GM23338 (cell line): ENCODE data around the gene NAE1. TPM values are rescaled to one million over a fixed set of nuclear protein-coding genes. Genes with fewer than 3 reads are reported as not detected.

Experiments used
- ATAC-seq: fragments of 200-7000 bp; cut with Tn5 transposase; 3 replicates; pipeline ENCODE4 v1.9.1; 2020
- DNase-seq: peaks from one replicate; pipeline ENCODE4 v3.0.0-alpha.2; 2015; ENCODE audit warnings: low spot score
- H2AFZ ChIP-seq: fragments of 200-600 bp; sonication (generic); 2 replicates; pipeline ENCODE4 v1.8.0; 2016; ENCODE audit warnings: antibody characterized with exemption, mild to moderate bottlenecking, moderate library complexity
- H3F3A ChIP-seq: fragments of 200-600 bp; sonication (generic); replicated peaks from 2 replicates; pipeline ENCODE4 v1.8.0; 2017; ENCODE audit warnings: antibody characterized with exemption, mixed run types, low read depth
- H3K27ac ChIP-seq: fragments of 200-600 bp; sonication (generic); 2 replicates; pipeline ENCODE4 v1.6.1; 2016; ENCODE audit warnings: low read depth
- H3K27me3 ChIP-seq: fragments of 200-600 bp; sonication (generic); 2 replicates; pipeline ENCODE4 v1.8.0; 2016; ENCODE audit warnings: mild to moderate bottlenecking, mixed run types, moderate library complexity; ENCODE audit not compliant: insufficient read depth
- H3K36me3 ChIP-seq: fragments of 200-600 bp; sonication (generic); 2 replicates; pipeline ENCODE4 v1.8.0; 2016; ENCODE audit warnings: mild to moderate bottlenecking; ENCODE audit not compliant: insufficient read depth
- H3K4me1 ChIP-seq: fragments of 200-600 bp; sonication (generic); 2 replicates; pipeline ENCODE4 v1.8.0; 2016; ENCODE audit warnings: mild to moderate bottlenecking, moderate library complexity; ENCODE audit not compliant: insufficient read depth
- H3K4me2 ChIP-seq: fragments of 200-600 bp; sonication (generic); 2 replicates; pipeline ENCODE4 v1.7.1; 2017; ENCODE audit warnings: mixed run types
- H3K4me3 ChIP-seq: fragments of 200-600 bp; sonication (generic); 2 replicates; pipeline ENCODE4 v1.6.1; 2016; ENCODE audit warnings: mixed run types
- H3K79me2 ChIP-seq: fragments of 200-600 bp; sonication (generic); replicated peaks from 2 replicates; pipeline ENCODE4 v1.8.0; 2017; ENCODE audit warnings: mild to moderate bottlenecking; ENCODE audit not compliant: insufficient read depth
- H3K9me2 ChIP-seq: fragments of 200-600 bp; sonication (generic); 2 replicates; pipeline ENCODE4 v1.8.0; 2017; ENCODE audit not compliant: insufficient read depth
- H4K20me1 ChIP-seq: fragments of 200-600 bp; sonication (generic); replicated peaks from 2 replicates; pipeline ENCODE4 v1.8.0; 2017; ENCODE audit warnings: mild to moderate bottlenecking; ENCODE audit not compliant: insufficient read depth
- H3K27ac Mint-ChIP-seq: 2 replicates; pipeline ENCODE4 v1.8.0; 2020; ENCODE audit warnings: inconsistent platforms, mild to moderate bottlenecking, moderate library complexity, mixed read lengths
- H3K27me3 Mint-ChIP-seq: 3 replicates; pipeline ENCODE4 v1.8.0; 2022; ENCODE audit warnings: low read depth, mild to moderate bottlenecking, moderate library complexity, mixed read lengths, inconsistent platforms; ENCODE audit not compliant: insufficient read depth, poor library complexity
- H3K36me3 Mint-ChIP-seq: 3 replicates; pipeline ENCODE4 v1.8.0; 2021; ENCODE audit warnings: low read depth, mild to moderate bottlenecking, inconsistent platforms, moderate library complexity, mixed read lengths
- H3K4me1 Mint-ChIP-seq: 3 replicates; pipeline ENCODE4 v1.8.0; 2020; ENCODE audit warnings: mild to moderate bottlenecking, inconsistent platforms, mixed read lengths
- H3K4me3 Mint-ChIP-seq: 3 replicates; pipeline ENCODE4 v1.8.0; 2021; ENCODE audit warnings: moderate library complexity, mild to moderate bottlenecking, inconsistent platforms, mixed read lengths
- H3K9me3 Mint-ChIP-seq: 3 replicates; pipeline ENCODE4 v1.8.0; 2020; ENCODE audit warnings: moderate library complexity, mild to moderate bottlenecking, inconsistent platforms, mixed read lengths
- CREB1 ChIP-seq: fragments of 250-450 bp; sonication (Bioruptor Pico); IDR thresholded peaks from 2 replicates; pipeline ENCODE4 v1.5.0; 2020; ENCODE audit warnings: low read depth, mild to moderate bottlenecking, moderate library complexity
- CTCF ChIP-seq, 2 experiments: fragments of 200-600 bp in 1 of 2; sonication (generic) in 1 of 2; conservative IDR thresholded peaks; 2 replicates each; pipeline versions ENCODE4 v1.5.1 to v1.6.1; 2016 to 2017; ENCODE audit warnings: antibody characterized with exemption in 2 of 2, low read depth in 2 of 2, mild to moderate bottlenecking in 2 of 2, moderate library complexity in 1 of 2
- ETS1 ChIP-seq: IDR thresholded peaks from 2 replicates; pipeline ENCODE4 v1.6.1; 2016; ENCODE audit warnings: antibody characterized with exemption
- EZH2 ChIP-seq: fragments of 200-600 bp; sonication (generic); IDR thresholded peaks from one replicate; pipeline ENCODE4 v1.8.0; 2017; ENCODE audit warnings: antibody characterized with exemption, mild to moderate bottlenecking, low read depth; ENCODE audit not compliant: unreplicated experiment
- EZH2phosphoT487 ChIP-seq: fragments of 200-600 bp; sonication (generic); IDR thresholded peaks from one replicate; pipeline ENCODE4 v1.8.1; 2018; ENCODE audit warnings: antibody characterized with exemption; ENCODE audit not compliant: unreplicated experiment
- JUNB ChIP-seq: IDR thresholded peaks from one replicate; pipeline ENCODE4 v1.6.1; 2016; ENCODE audit warnings: antibody characterized with exemption; ENCODE audit not compliant: unreplicated experiment
- REST ChIP-seq: IDR thresholded peaks from one replicate; pipeline ENCODE4 v1.6.1; 2018; ENCODE audit warnings: antibody characterized with exemption; ENCODE audit not compliant: unreplicated experiment
- STAT1 ChIP-seq: IDR thresholded peaks from one replicate; pipeline ENCODE4 v1.6.1; 2016; ENCODE audit warnings: antibody characterized with exemption; ENCODE audit not compliant: unreplicated experiment
- ZNF331 ChIP-seq: fragments of 250-450 bp; sonication (Bioruptor Pico); IDR thresholded peaks from 2 replicates; pipeline ENCODE4 v1.5.0; 2020; ENCODE audit warnings: low read depth, mild to moderate bottlenecking, moderate library complexity
- polyA plus RNA-seq: library from polyadenylated mRNA; unstranded; fragments of >200 nt; fragmentation: Nextera tagmentation; extraction: Ambion mirVana; gene quantifications from 2 replicates; pipeline ENCODE4 v1.2.1, GENCODE V29; 2016
- total RNA-seq: library from RNA; depleted of rRNA; stranded (reverse); fragments of >200 nt; shearing (Covaris generic); gene quantifications from 2 replicates; pipeline ENCODE4 v1.2.3, GENCODE V29; 2014

The NAE1 gene
- total and polyA plus RNA-seq, 2 experiments from 2014 or later, result 139 to 209 TPM

- Mint-ChIP-seq H3K27me3 (no peaks in the 10 kb centered on the region), H3K36me3 (no peaks in the 10 kb centered on the region), H3K4me1 (no peaks in the 10 kb centered on the region), H3K4me3 (no peak overlapping the region), H3K9me3 (no peaks in the 10 kb centered on the region), H3K27ac (no peak overlapping the region)
- H3F3A ChIP-seq, result no peaks in the 10 kb centered on the region
- TF ChIP-seq JUNB (no peak), ETS1 (no peak), EZH2phosphoT487 (no peak), ZNF331 (CRISPR knock-in tag) (no peak), REST (no peak), STAT1 (no peak)
- H2AFZ ChIP-seq, result no peak overlapping the region
- no peaks in the 10 kb centered on the region for H3K36me3 ChIP-seq
- H4K20me1 ChIP-seq, result no peaks in the 10 kb centered on the region
- H3K9me2 ChIP-seq, result no peaks in the 10 kb centered on the region
- H3K27ac ChIP-seq, result no peak overlapping the region
- no peak overlapping the region for H3K4me3 ChIP-seq
- ATAC-seq (no peak), DNase-seq (no peak)
- H3K79me2 ChIP-seq, result no peaks in the 10 kb centered on the region
- no peaks in the 10 kb centered on the region for H3K4me1 ChIP-seq
- no peak overlapping the region for H3K4me2 ChIP-seq
- no peaks in the 10 kb centered on the region for H3K27me3 ChIP-seq
These were observed 40.5 kb downstream of the NAE1 start for GRCh38 chr16:66790130-66790733.

- H3F3A ChIP-seq, result no peaks in the 10 kb centered on the region
- no peak overlapping the region for H3K4me2 ChIP-seq
- H4K20me1 ChIP-seq, result no peaks in the 10 kb centered on the region
- H3K4me1 ChIP-seq, result no peaks in the 10 kb centered on the region
- Mint-ChIP-seq H3K27me3 (no peaks in the 10 kb centered on the region), H3K4me3 (no peak overlapping the region), H3K27ac (no peak overlapping the region), H3K9me3 (no peaks in the 10 kb centered on the region), H3K36me3 (no peaks in the 10 kb centered on the region), H3K4me1 (no peaks in the 10 kb centered on the region)
- no peak for DNase-seq
- H3K27ac ChIP-seq, result no peak overlapping the region
- no peak for ATAC-seq
- H3K27me3 ChIP-seq, result no peaks in the 10 kb centered on the region
- no peak overlapping the region for H3K4me3 ChIP-seq
- H3K9me2 ChIP-seq, result no peaks in the 10 kb centered on the region
- no peaks in the 10 kb centered on the region for H3K79me2 ChIP-seq
- H3K36me3 ChIP-seq, result no peaks in the 10 kb centered on the region
- no peak overlapping the region for H2AFZ ChIP-seq
- TF ChIP-seq CTCF (conservative IDR thresholded peaks at IDR 0.05; ENCODE audit: low read depth in 2 of 2) (no peak), EZH2 (no peak), ETS1 (no peak), CREB1 (CRISPR knock-in tag) (no peak), ZNF331 (CRISPR knock-in tag) (no peak), EZH2phosphoT487 (no peak), JUNB (no peak)
These were observed 43.3 kb downstream of the NAE1 start for GRCh38 chr16:66787427-66787826.
